GM19455 (cell line): Measurements from ENCODE around the gene CENATAC.
"Not testable (repeated sequence)": the region's sequence is repeated elsewhere in the genome, so short reads cannot be mapped to it uniquely, and the experiment has no call there.

Experiments
- ATAC-seq: cut with Tn5 transposase; IDR thresholded peaks from one replicate; pipeline ENCODE4 v1.9.1; 2021; ENCODE audit not compliant: unreplicated experiment

Gene CENATAC, protein sequence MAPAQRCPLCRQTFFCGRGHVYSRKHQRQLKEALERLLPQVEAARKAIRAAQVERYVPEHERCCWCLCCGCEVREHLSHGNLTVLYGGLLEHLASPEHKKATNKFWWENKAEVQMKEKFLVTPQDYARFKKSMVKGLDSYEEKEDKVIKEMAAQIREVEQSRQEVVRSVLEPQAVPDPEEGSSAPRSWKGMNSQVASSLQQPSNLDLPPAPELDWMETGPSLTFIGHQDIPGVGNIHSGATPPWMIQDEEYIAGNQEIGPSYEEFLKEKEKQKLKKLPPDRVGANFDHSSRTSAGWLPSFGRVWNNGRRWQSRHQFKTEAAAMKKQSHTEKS

DNA sequence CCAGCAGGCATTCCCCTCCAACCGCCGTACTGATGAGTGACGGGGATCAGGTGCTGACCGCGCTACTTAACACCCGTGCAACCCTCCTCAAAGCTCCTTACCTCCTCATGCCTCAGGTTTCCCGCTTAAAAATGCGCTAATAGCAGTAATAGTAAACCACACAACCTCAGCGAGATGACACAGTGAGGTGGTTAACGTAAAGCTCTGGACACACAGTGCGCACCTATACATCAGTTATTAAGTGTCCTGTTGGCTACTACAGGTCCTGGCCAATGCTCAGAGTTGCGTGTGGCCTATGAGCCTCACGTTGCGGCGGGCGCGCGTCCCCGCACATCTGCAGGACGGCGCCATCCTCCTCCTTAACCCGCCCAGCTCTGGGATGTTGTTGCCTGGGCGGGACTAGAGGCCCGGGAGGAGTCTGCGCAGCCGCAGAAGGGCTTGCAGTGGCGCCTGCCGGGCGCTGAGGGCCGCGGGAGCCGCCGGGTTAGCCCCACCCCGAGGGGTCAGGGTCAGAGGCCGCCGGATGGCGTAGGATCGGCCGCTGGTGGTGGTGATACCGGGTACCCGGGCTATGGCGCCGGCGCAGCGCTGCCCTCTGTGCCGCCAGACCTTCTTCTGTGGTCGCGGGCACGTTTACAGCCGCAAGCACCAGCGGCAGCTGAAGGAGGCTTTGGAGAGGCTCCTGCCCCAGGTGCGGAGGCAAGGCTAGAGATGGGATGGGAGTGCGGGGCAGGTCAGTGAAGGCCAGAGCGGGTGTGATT lies at the start of gene CENATAC:
TSS of gene CENATAC (plus strand) at position 512 of the 761 bp plus-strand sequence. CDS start at position 572, 60 bp downstream.
- ATAC-seq, result peak; percentile 88

DNA sequence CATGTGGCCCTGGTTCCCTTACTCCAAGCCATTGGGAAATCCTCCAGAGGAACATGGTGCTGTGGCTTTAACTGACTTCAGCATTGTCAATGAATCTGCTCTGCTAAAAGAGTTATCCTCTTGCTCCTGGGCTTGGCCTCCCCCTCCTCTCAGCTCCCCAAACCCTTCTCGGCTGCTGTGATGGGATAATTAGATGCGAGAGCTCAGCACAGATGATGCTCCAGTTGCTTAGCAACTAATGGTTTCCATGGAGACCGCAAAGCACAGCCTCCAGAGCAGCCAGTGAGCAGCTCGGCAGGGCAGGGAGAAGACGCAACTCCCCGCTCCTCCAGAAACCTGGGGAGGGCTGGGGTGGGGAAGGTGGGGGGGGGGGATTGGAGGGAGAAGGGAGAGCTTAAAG lies 44.7 kb upstream of the CENATAC start:
- no peak for ATAC-seq

- ATAC-seq, result not testable (repeated sequence)
Measured at GRCh38 chr11:118953976-118954375, 44.0 kb upstream of the CENATAC start.

DNA sequence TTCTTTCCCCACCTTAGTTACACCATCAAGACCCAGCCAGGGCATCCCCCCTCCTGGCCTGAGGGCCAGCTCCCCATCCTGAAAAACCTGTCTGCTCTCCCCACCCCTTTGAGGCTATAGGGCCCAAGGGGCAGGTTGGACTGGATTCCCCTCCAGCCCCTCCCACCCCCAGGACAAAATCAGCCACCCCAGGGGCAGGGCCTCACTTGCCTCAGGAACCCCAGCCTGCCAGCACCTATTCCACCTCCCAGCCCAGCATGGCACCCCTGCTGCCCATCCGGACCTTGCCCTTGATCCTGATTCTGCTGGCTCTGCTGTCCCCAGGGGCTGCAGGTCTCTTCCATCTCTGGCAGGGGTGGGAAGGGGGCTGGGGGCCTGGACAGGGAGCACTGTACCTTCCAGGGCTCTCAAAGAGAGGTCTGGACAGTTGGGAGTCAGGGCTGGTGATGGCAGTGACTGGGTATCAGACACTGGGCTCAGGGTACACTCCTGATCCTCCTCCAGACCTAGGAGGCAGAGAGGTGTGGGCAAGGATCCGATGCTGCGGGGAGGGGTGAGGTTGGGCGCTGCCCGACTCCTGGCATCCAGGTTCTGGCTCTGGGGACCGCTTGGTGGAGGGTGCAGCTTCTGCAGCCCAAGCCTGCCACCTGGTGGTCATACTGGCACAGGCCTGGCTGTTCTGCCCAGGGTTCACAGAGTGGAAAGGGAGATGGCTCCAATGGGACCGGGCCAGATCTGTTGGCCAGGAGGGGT lies 41.7 kb upstream of the CENATAC start, which contains the start of gene UPK2:
TSS of gene UPK2 (plus strand) at position 205 of the 753 bp plus-strand sequence. CDS start at position 258, 53 bp downstream.
- ATAC-seq, result no peak

DNA sequence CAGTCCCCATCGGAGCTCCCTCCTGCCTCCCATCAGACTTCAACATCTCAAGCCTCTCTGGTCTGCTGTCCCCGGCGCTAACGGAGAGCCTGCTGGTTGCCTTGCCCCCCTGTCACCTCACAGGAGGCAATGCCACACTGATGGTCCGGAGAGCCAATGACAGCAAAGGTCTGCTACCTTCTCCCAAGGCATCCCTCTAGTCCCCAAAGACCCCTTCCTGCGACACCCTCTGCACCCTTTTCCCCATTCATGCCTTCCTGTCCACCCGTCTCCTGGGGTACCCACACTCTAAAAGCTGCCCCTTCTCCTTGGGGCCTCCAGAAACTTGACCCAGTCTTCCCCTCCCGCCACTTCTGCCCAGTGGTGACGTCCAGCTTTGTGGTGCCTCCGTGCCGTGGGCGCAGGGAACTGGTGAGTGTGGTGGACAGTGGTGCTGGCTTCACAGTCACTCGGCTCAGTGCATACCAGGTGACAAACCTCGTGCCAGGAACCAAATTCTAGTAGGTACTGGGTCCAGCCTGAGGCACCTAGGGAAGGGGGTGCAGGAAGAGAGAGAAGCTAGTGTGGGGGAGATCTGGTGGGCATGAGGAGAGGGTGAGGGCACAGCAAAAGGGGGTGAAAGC lies 41.0 kb upstream of the CENATAC start:
- ATAC-seq, result no peak

DNA sequence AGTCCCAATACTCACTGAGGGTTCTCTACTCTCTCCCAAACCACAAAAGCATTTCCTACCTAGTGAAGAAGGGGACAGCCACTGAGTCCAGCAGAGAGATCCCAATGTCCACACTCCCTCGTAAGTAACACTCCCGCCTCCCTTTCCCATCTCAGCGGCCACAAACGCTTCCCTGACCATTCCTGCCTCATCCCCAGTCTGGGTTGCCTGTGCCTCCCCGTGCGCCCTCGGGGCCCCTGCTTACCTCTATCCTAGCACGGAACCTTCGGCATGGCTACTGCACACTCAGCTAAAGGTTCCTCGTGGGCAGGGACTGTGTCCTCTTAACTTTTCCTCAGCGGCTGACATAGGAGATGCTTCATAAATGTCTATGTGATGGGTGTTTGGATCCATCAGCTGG lies 40.4 kb upstream of the CENATAC start:
- ATAC-seq, result no peak

GRCh38 chr11:118957968-118958367 lies 40.0 kb upstream of the CENATAC start:
- ATAC-seq, result no peak

- no peak for ATAC-seq
Measured at GRCh38 chr11:118958577-118958976, 39.4 kb upstream of the CENATAC start.

GRCh38 chr11:118961189-118961588 lies 36.7 kb upstream of the CENATAC start:
- ATAC-seq, result no peak

GRCh38 chr11:118961591-118961990 lies 36.3 kb upstream of the CENATAC start:
- no peak for ATAC-seq

DNA sequence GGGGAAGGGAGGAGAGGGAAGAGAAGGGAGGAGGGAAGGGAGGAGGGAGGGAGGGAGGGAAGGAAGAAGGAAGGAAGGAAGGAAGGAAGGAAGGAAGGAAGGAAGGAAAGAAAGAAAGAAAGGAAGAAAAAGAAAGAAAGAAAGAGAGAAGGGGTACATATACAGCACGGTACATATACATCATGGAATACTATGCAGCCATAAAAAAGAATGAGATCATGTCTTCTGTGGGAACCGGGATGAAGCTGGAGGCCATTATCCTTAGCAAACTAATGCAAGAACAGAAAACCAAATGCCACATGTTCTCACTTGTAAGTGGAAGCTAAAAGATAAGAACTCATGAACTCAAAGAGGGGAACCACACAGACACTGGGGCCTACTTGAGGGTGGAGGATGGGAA lies 28.4 kb upstream of the CENATAC start:
- not testable (repeated sequence) for ATAC-seq

GRCh38 chr11:118971646-118972045 lies 26.3 kb upstream of the CENATAC start, which contains the start of gene FOXR1:
TSS of gene FOXR1 (plus strand) at chr11:118971761. CDS start at chr11:118971932, 171 bp downstream.
- no peak for ATAC-seq

GRCh38 chr11:118973985-118974384 lies 24.0 kb upstream of the CENATAC start:
- ATAC-seq, result no peak

DNA sequence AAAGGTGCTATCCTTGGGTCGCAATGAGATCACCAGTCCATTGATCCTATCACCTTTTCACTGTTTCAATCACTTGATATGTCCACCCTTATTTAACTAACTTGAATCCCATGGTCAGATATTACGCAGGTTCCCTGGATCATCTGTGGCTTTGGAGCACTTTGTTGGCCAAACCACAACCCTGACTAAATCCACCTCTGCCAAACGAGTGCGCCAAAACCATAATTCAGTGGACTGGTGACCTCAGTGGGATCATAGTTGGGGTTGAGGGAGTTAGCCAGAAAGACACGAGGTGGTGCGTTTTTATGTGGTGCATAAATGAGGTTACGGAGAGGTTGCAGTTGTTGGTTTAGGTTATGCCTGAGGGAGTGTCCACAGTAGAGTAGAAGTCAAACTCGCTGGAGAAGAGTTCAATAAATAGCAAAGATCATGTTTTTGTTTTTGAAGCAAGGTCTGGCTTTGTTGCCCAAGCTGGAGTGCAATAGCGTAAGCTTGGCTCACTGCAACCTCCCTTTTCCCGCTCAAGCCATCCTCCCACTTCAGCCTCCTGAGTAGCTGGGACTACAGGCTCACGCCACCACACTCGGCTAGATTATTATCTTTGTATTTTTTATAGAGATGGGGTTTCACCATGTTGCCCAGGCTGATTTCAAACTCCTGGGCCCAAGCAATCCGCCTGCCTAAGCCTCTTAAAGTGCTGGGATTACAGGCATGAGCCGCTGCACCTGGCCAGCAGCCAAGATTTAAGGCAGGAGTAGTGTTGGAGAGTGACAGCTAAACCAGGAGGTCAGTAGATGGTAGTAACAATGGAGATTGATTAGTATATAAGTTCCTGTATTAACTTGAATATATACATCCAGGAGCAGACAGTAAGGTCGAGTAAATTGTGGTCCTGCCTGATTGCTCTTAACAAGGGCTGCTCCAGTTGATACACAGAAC lies 21.9 kb upstream of the CENATAC start:
- ATAC-seq, result no peak

- no peak for ATAC-seq
Measured at GRCh38 chr11:118979434-118979833, 18.5 kb upstream of the CENATAC start.

DNA sequence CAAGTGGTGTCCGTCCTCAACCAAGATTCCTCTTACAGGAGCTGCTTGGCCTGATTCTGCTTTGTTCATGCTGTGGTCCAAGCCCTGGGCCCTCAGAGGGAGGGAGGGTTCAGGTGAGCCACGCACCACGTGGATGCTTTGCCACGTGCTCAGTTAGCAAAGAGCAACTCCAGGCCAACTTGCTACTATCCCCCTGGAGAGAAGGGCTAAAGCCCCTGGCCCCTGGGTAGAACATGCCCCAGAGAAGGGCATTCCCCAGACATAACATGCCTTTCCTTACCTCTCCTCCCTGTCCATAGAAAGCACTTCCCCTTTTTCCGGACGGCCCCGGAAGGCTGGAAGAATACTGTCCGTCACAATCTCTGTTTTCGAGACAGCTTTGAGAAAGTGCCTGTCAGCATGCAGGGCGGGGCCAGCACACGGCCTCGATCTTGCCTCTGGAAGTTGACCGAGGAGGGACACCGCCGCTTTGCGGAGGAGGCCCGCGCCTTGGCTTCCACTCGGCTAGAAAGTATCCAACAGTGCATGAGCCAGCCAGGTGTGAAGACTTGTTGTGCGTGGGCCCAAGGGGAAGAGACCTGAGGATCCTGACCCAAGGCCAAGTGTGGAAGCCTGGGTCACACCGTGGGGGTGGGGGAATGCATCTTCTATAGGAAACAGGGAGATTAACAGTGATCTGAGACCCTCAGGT lies 17.6 kb upstream of the CENATAC start:
- no peak for ATAC-seq

GRCh38 chr11:118984337-118984736 lies 13.6 kb upstream of the CENATAC start:
- not testable (repeated sequence) for ATAC-seq

GRCh38 chr11:118984825-118985224 lies 13.1 kb upstream of the CENATAC start:
- no peak for ATAC-seq

- no peak for ATAC-seq
Measured at GRCh38 chr11:118988280-118988679, 9.7 kb upstream of the CENATAC start.
